Natural killer cell (primary cell): Measurements from ENCODE around the gene KPNB1. TPM values are rescaled to one million over a fixed set of nuclear protein-coding genes. Genes with fewer than 3 reads are reported as not detected.

Experiments used
- ATAC-seq, 3 donors: fragments of 150-1000 bp in 2 of 3; fragments of 200-7000 bp in 1 of 3; cut with Tn5 transposase; 1 replicate in 1 of 3; 2 replicates in 2 of 3; pipeline ENCODE4 v1.10.0; 2021; ENCODE audit warnings: mild to moderate bottlenecking in 2 of 3, moderate library complexity in 2 of 3
- DNase-seq, 2 donors: peaks; one replicate each; pipeline versions ENCODE4 v3.0.0 to v3.0.0-alpha.2; 2013 to 2021; ENCODE audit warnings: mixed read lengths in 1 of 2
- H3K27ac ChIP-seq: one replicate; pipeline ENCODE4 v1.5.1; 2013; ENCODE audit warnings: mild to moderate bottlenecking, low read length
- H3K27me3 ChIP-seq: one replicate; pipeline ENCODE4 v1.6.1; 2013; ENCODE audit warnings: low read length; ENCODE audit not compliant: control insufficient read depth, insufficient read depth
- H3K36me3 ChIP-seq: one replicate; pipeline ENCODE4 v1.6.1; 2013; ENCODE audit warnings: low read length; ENCODE audit not compliant: control insufficient read depth, insufficient read depth
- H3K4me1 ChIP-seq: one replicate; pipeline ENCODE4 v1.6.1; 2013; ENCODE audit warnings: low read length; ENCODE audit not compliant: control insufficient read depth, insufficient read depth
- H3K4me3 ChIP-seq: one replicate; pipeline ENCODE4 v1.5.1; 2013; ENCODE audit warnings: low read length
- H3K9me3 ChIP-seq: one replicate; pipeline ENCODE4 v1.6.1; 2013; ENCODE audit warnings: low read length; ENCODE audit not compliant: control insufficient read depth, insufficient read depth
- H3K27ac Mint-ChIP-seq, 2 donors: one replicate each; pipeline ENCODE4 v1.8.0; 2022; ENCODE audit warnings: mild to moderate bottlenecking in 2 of 2, mixed read lengths in 2 of 2, moderate library complexity in 1 of 2
- H3K27me3 Mint-ChIP-seq, 2 donors: one replicate each; pipeline ENCODE4 v1.8.0; 2022; ENCODE audit warnings: low read depth in 2 of 2, mixed read lengths in 2 of 2
- H3K36me3 Mint-ChIP-seq: one replicate; pipeline ENCODE4 v1.8.0; 2022; ENCODE audit warnings: mixed read lengths
- H3K4me1 Mint-ChIP-seq, 2 donors: one replicate each; pipeline ENCODE4 v1.8.0; 2022; ENCODE audit warnings: mixed read lengths in 2 of 2
- H3K4me3 Mint-ChIP-seq: one replicate; pipeline ENCODE4 v1.8.0; 2022; ENCODE audit warnings: mild to moderate bottlenecking, moderate library complexity, mixed read lengths
- H3K9me3 Mint-ChIP-seq, 2 donors: one replicate each; pipeline ENCODE4 v1.8.0; 2022; ENCODE audit warnings: mixed read lengths in 2 of 2
- WGBS: methylation state at CpG from one replicate; pipeline ENCODE4 v1.1.7; 2013; ENCODE audit warnings: missing lambda C conversion rate; ENCODE audit not compliant: insufficient coverage; 5-methylcytosine and 5-hydroxymethylcytosine counted together
- intact Hi-C: fragments of 100-400 bp; cut with micrococcal nuclease; formaldehyde crosslinking; loops from one replicate; pipeline ENCODE4 v1.14.2; 2022
- total RNA-seq, 4 donors: library from RNA; stranded (reverse); fragments of 120-200 nt in 1 of 4; gene quantifications; one replicate each; pipeline versions ENCODE4 v1.2.3 to v1.2.4, GENCODE V29; 2013 to 2022
- TF ChIP-seq, protein P1 (sequence below): fragments of 200-600 bp; IDR thresholded peaks from one replicate; pipeline ENCODE4 v1.8.0; 2022; ENCODE audit warnings: antibody characterized with exemption

The KPNB1 gene
- total RNA-seq, 3 donors from 2014 or later (not counting 1 experiment from before 2014, with no cell fraction given), result 236 to 273 (median 259) TPM

DNA sequence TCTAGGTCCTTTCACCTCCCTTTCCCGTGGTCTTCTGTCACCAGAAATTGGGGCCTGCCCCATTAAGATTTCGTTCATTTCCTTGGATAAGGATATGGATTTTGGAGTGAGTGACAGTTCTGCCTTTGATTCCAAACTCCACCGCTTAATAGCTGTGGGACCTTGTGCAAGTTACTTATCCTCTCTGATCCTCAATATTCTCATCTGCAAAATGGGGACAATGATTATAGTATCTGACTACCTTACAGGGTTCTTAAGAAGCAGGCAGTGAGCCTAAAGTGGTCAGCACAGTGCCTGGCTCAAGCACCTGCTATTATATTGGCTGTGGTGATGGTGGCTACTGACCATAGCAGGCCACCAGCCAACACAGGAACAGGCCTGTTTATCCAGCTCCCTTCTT lies 59.9 kb downstream of the KPNB1 start:
- TF ChIP-seq, protein P1, sequence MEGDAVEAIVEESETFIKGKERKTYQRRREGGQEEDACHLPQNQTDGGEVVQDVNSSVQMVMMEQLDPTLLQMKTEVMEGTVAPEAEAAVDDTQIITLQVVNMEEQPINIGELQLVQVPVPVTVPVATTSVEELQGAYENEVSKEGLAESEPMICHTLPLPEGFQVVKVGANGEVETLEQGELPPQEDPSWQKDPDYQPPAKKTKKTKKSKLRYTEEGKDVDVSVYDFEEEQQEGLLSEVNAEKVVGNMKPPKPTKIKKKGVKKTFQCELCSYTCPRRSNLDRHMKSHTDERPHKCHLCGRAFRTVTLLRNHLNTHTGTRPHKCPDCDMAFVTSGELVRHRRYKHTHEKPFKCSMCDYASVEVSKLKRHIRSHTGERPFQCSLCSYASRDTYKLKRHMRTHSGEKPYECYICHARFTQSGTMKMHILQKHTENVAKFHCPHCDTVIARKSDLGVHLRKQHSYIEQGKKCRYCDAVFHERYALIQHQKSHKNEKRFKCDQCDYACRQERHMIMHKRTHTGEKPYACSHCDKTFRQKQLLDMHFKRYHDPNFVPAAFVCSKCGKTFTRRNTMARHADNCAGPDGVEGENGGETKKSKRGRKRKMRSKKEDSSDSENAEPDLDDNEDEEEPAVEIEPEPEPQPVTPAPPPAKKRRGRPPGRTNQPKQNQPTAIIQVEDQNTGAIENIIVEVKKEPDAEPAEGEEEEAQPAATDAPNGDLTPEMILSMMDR, result no peak
- no peak for ATAC-seq
- H3K9me3 Mint-ChIP-seq, result no peaks in the 10 kb centered on the region
- no peaks in the 10 kb centered on the region for H3K36me3 Mint-ChIP-seq
- DNase-seq, result no peak
- H3K4me3 ChIP-seq, result no peak overlapping the region
- H3K4me1 ChIP-seq, result peaks cover 91% of the 10 kb centered on the region
- intact Hi-C loops, result no loop called here
- no peak overlapping the region for H3K27ac ChIP-seq
- peaks cover 19% of the 10 kb centered on the region for H3K36me3 ChIP-seq
- H3K9me3 ChIP-seq, result no peaks in the 10 kb centered on the region
- H3K27me3 ChIP-seq, result no peaks in the 10 kb centered on the region
- H3K27me3 Mint-ChIP-seq, result no peaks in the 10 kb centered on the region
- peak overlapping the region; percentile 78 to 89 for H3K27ac Mint-ChIP-seq
- H3K4me3 Mint-ChIP-seq, result peak overlapping the region; percentile 37
- peaks cover 73 to 86% of the 10 kb centered on the region in 2 donors for H3K4me1 Mint-ChIP-seq
- 90% methylated on average over 2 of the region's 3 CpGs for WGBS

DNA sequence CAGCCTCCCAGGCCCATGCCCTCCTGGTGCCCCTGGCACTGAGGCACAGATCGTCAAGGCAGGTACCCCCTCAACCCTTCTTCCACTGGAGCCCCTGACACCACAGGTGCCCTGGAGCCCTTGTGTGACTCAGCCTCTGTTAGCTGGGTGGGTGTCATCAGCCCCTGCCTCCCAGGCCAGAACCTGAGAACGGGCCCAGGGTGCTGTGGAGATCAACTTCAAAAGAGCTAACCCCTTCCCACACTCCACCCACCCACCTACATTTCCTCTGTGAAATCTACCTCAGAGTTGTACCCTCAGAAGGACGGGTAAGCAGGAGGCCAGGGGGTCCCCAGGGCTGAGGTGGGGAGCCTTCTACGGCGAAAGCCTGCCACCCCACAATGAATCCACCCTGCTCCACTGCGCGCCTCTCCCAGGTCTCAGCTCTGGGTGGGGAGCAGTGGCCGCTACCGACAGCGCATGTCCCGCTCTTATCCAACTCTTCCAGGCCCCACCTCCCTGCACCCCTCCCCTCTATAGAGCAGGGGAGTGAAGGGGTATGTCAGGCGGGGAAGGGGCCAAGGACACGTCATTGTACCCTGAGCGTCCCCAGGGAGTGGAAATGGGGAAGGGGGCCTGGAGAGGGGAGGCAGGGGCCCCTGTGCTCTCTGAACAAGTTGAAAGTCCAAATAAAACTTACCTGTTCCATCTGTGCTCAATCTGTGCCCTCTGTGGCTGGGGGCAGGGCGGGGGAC lies 61.8 kb downstream of the KPNB1 start:
- no peaks in the 10 kb centered on the region for H3K36me3 Mint-ChIP-seq
- TF ChIP-seq, protein P1, result no peak
- WGBS, result 72% methylated on average over 10 of the region's 15 CpGs
- DNase-seq (no peak), ATAC-seq (no peak)
- H3K27me3 ChIP-seq, result no peaks in the 10 kb centered on the region
- H3K27me3 Mint-ChIP-seq, result no peaks in the 10 kb centered on the region
- peaks cover 19% of the 10 kb centered on the region for H3K36me3 ChIP-seq
- peak overlapping the region; percentile 89 to 93 for H3K27ac Mint-ChIP-seq
- H3K9me3 Mint-ChIP-seq, result no peaks in the 10 kb centered on the region
- intact Hi-C loops, result no loop called here
- no peaks in the 10 kb centered on the region for H3K9me3 ChIP-seq
- H3K4me1 Mint-ChIP-seq, result peaks cover 70 to 86% of the 10 kb centered on the region in 2 donors
- H3K4me3 ChIP-seq, result no peak overlapping the region
- H3K27ac ChIP-seq, result peak overlapping the region; percentile 81
- peak overlapping the region; percentile 37 for H3K4me3 Mint-ChIP-seq
- peaks cover 91% of the 10 kb centered on the region for H3K4me1 ChIP-seq

- no peak for DNase-seq
- Mint-ChIP-seq H3K27ac (peak overlapping the region; percentile 89 to 93), H3K36me3 (no peaks in the 10 kb centered on the region), H3K9me3 (no peaks in the 10 kb centered on the region), H3K27me3 (no peaks in the 10 kb centered on the region), H3K4me1 (peaks cover 70 to 86% of the 10 kb centered on the region in 2 donors), H3K4me3 (peak overlapping the region; percentile 72)
- intact Hi-C loops, result no loop called here
- H3K9me3 ChIP-seq, result no peaks in the 10 kb centered on the region
- TF ChIP-seq, protein P1, result no peak
- H3K27me3 ChIP-seq, result no peaks in the 10 kb centered on the region
- H3K4me1 ChIP-seq, result peaks cover 91% of the 10 kb centered on the region
- WGBS, result 67% methylated on average over 5 of the region's 5 CpGs
- peaks cover 19% of the 10 kb centered on the region for H3K36me3 ChIP-seq
- no peak overlapping the region for H3K4me3 ChIP-seq
- ATAC-seq, result no peak
- H3K27ac ChIP-seq, result peak overlapping the region; percentile 81
These were observed 62.8 kb downstream of the KPNB1 start for GRCh38 chr17:47712330-47713023.
